HUDEP-2 (cell line): ENCODE measurements around the gene CARD14.
"Not testable (repeated sequence)": the region's sequence is repeated elsewhere in the genome, so short reads cannot be mapped to it uniquely, and the experiment has no call there.

Experiments
- DNase-seq, 76 experiments: peaks; one replicate each; lab custom pipeline; 2025; ENCODE audit not compliant: unreplicated experiment in 76 of 76; lab: John Stamatoyannopoulos, UW

CARD14 gene

GRCh38 chr17:80247561-80247960, 77.7 kb downstream of the CARD14 start:
- DNase-seq: no peak

- no peak for DNase-seq
These were observed 78.4 kb downstream of the CARD14 start for GRCh38 chr17:80248001-80248893.

GRCh38 chr17:80248894-80249710, 79.3 kb downstream of the CARD14 start:
- DNase-seq: peak in 3 of 76 experiments; percentile 6 to 10 (median 9)

GRCh38 chr17:80251966-80252365, 82.1 kb downstream of the CARD14 start:
- DNase-seq: no peak

- peak in 55 of 76 experiments; percentile 22 to 67 (median 47) for DNase-seq
These were observed 83.0 kb downstream of the CARD14 start for GRCh38 chr17:80252871-80253270.

- no peak for DNase-seq
These were observed 84.0 kb downstream of the CARD14 start for GRCh38 chr17:80253631-80254395.

GRCh38 chr17:80254396-80255251, 84.8 kb downstream of the CARD14 start:
- peak in 70 of 76 experiments; percentile 9 to 93 (median 68) for DNase-seq

- DNase-seq: no peak
These were observed 86.2 kb downstream of the CARD14 start for GRCh38 chr17:80256034-80256350.

GRCh38 chr17:80257716-80258213, 87.9 kb downstream of the CARD14 start:
- DNase-seq: no peak

- DNase-seq: not testable (repeated sequence)
These were observed 88.5 kb downstream of the CARD14 start for GRCh38 chr17:80258296-80258695.
